ENCODE results near the gene SAMD11.

The SAMD11 gene

GRCh38 chr1:901108-901859, 22.4 kb upstream of the SAMD11 start:
- peaks cover 13% of the 10 kb centered on the region for H3K27me3 ChIP-seq (ENCODE audit: insufficient read depth, poor library complexity, severe bottlenecking)
- no peak for DNase-seq (ENCODE audit: low read depth in 1 of 2, low spot score in 1 of 2)
- H3K4me3 ChIP-seq (replicated peaks; ENCODE audit: insufficient read depth, low read length): no peak overlapping the region
- H3K27ac ChIP-seq (replicated peaks): no peak overlapping the region
- TF ChIP-seq GABPA (IDR thresholded peaks at IDR 0.05; ENCODE audit: low read depth) (no peak), POLR2AphosphoS5 (IDR thresholded peaks at IDR 0.05; ENCODE audit: low read depth) (no peak), SPI1 (IDR thresholded peaks at IDR 0.05; ENCODE audit: borderline replicate concordance, low read depth) (no peak), CTCF (IDR thresholded peaks at IDR 0.05; ENCODE audit: insufficient read depth, low read length) (no peak), REST (IDR thresholded peaks at IDR 0.05; ENCODE audit: insufficient replicate concordance, low read depth) (no peak)

GRCh38 chr1:902802-903201, 20.9 kb upstream of the SAMD11 start:
- Histone ChIP-seq H3K27me3 (ENCODE audit: insufficient read depth, poor library complexity, severe bottlenecking) (peaks cover 7% of the 10 kb centered on the region), H3K4me3 (replicated peaks; ENCODE audit: insufficient read depth, low read length) (no peak overlapping the region), H3K27ac (replicated peaks) (no peak overlapping the region)
- TF ChIP-seq CTCF (IDR thresholded peaks at IDR 0.05; ENCODE audit: insufficient read depth, low read length) (no peak), SPI1 (IDR thresholded peaks at IDR 0.05; ENCODE audit: borderline replicate concordance, low read depth) (no peak), GABPA (IDR thresholded peaks at IDR 0.05; ENCODE audit: low read depth) (no peak), POLR2AphosphoS5 (IDR thresholded peaks at IDR 0.05; ENCODE audit: low read depth) (no peak), REST (IDR thresholded peaks at IDR 0.05; ENCODE audit: insufficient replicate concordance, low read depth) (no peak)
- DNase-seq (ENCODE audit: low read depth in 1 of 2, low spot score in 1 of 2): no peak

- H3K4me3 ChIP-seq (replicated peaks; ENCODE audit: insufficient read depth, low read length): no peak overlapping the region
- no peak for TF ChIP-seq GABPA (IDR thresholded peaks at IDR 0.05; ENCODE audit: low read depth)
- no peak for TF ChIP-seq POLR2AphosphoS5 (IDR thresholded peaks at IDR 0.05; ENCODE audit: low read depth)
- TF ChIP-seq CTCF (IDR thresholded peaks at IDR 0.05; ENCODE audit: insufficient read depth, low read length): no peak
- TF ChIP-seq SPI1 (IDR thresholded peaks at IDR 0.05; ENCODE audit: borderline replicate concordance, low read depth): no peak
- TF ChIP-seq REST (IDR thresholded peaks at IDR 0.05; ENCODE audit: insufficient replicate concordance, low read depth): no peak
- H3K27me3 ChIP-seq (ENCODE audit: insufficient read depth, poor library complexity, severe bottlenecking): peaks cover 4% of the 10 kb centered on the region
- H3K27ac ChIP-seq (replicated peaks): no peak overlapping the region
- no peak for DNase-seq (ENCODE audit: low read depth in 1 of 2, low spot score in 1 of 2)
Observed at GRCh38 chr1:903305-903704, 20.4 kb upstream of the SAMD11 start.
